HG03196 (cell line): ENCODE measurements around the gene BCL11A.
A peak's percentile ranks its signal among the peaks of the same experiment; 100 is the strongest.

Source experiments
- ATAC-seq: cut with Tn5 transposase; IDR thresholded peaks from one replicate; pipeline ENCODE4 v1.9.1; 2021; ENCODE audit not compliant: unreplicated experiment

Gene BCL11A

GRCh38 chr2:60548311-60548710, 5.1 kb downstream of the BCL11A start:
- no peak for ATAC-seq

- ATAC-seq: no peak
These were observed 5.6 kb downstream of the BCL11A start for GRCh38 chr2:60547841-60548240.

GRCh38 chr2:60546756-60547420, 6.6 kb downstream of the BCL11A start:
- no peak for ATAC-seq

GRCh38 chr2:60544954-60545560, 8.4 kb downstream of the BCL11A start:
- no peak for ATAC-seq

GRCh38 chr2:60544062-60544461, 9.4 kb downstream of the BCL11A start:
- no peak for ATAC-seq

DNA sequence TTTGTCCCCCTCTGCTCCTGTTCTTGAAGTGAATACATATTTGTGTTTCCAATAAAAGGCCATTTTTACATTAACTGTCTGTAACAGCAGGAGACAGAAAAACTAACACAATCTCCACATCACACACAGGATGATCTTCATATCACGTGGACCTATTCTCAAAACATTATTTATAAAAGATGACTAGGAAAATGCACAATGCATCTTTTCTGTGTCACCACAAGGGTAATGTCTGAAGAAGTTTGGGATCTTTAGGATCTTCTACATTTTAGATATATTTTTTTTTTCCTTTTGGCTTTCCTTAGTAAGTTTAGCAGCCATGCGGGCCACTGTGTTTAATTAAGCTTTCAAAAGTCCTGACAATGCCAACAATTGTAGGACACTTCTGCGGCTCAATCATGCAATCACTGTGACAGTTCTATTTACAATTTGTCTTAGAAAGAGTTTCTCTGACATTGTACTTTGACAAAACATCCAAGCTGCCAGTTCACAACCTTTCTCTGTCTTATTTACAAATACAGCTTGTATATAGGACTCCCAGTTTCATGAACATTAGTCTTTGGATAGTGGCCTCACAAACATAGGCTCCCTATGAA, 12.3 kb downstream of the BCL11A start:
- ATAC-seq: no peak

- ATAC-seq: no peak
These were observed 13.4 kb downstream of the BCL11A start for GRCh38 chr2:60540074-60540473.

- no peak for ATAC-seq
These were observed 14.3 kb downstream of the BCL11A start for GRCh38 chr2:60539140-60539539.

DNA sequence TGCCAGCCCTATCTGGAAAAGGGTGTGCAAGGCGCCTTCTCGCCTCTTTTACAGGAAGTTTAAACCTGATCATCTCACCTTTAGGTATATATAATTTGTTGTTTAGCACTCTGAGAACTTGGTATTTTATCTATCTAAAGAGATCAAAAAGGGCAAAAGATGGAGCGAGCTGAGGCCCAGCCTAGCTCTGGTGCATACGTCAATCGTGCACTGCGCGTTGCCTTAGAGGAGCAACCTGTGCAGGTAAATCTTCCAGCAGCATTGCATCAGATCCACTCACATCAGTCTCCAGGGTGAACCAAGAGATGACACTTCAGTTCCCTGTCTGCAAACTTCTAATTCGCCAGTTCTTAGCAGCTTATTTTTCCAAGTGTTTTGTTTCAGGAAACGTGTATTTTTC, 15.4 kb downstream of the BCL11A start:
- no peak for ATAC-seq

DNA sequence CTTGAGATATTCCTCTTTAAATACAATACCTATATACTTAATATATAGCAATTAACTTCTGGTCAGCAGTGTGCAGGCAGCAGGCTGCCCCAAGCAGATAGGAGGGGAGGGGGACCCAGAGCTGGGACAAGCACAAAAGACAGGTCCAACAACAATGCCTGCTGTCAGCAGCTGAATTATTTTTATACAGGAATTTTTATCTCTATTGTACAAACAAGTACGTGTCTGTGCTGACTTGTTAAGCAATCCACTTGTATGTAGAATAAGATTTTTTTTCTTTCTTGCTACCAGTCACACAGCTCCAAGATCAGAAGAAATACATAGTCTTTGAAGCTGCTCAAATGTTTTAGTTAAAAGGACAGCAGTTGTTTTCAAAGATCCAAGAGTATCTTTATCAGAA, 16.7 kb downstream of the BCL11A start:
- no peak for ATAC-seq

GRCh38 chr2:60535685-60536312, 17.7 kb downstream of the BCL11A start:
- ATAC-seq: peak; percentile 68

- ATAC-seq: no peak
These were observed 18.4 kb downstream of the BCL11A start for GRCh38 chr2:60534892-60535684.

DNA sequence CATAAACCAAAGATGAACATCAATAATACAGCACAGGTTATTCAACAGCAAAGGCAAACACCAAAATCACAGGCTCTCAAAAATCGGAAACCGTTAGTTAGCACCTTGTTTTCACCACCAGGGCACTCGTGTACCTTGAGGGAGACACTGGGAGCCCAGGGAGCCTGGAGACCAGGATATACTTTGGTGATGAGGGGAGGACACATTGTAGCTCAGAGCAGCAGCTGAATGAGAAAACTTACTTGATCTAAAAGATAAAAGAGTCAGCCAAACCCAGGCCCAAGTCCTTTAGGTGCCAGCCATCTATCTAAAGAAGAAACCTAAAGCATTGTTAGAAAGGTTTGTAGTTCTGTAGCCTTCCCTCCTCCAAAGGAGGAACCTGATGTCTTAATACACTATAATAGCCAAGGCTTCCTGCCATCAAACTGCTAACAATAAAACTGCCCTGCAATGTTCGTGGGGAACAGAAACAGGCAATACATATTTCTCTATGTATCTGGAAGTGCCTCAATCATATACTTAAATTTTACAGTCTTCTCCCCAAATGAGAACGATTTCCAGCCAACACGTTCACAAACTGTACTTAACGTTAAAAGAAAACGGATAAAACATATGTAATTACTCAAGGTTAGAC, 19.3 kb downstream of the BCL11A start:
- no peak for ATAC-seq

- ATAC-seq: no peak
These were observed 20.1 kb downstream of the BCL11A start for GRCh38 chr2:60533101-60534051.

DNA sequence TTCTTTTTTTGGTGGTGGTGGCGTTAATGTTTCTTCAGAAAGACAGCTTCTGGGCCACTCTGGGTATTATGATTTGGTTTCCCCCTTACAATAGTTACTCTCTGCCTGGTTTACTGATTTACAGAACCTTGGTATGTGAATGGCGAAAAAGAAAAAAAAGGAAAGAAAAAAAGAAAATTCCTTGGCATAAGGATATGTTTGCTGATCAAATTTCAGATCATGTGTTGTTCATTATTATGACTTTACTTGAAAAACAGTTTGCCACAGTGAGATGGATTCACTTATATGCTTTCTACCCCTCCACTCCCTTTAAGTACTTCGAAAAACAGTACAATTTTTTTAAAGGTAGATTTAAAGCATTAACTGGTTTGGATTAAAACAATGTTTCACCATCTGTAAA, 21.0 kb downstream of the BCL11A start:
- no peak for ATAC-seq

DNA sequence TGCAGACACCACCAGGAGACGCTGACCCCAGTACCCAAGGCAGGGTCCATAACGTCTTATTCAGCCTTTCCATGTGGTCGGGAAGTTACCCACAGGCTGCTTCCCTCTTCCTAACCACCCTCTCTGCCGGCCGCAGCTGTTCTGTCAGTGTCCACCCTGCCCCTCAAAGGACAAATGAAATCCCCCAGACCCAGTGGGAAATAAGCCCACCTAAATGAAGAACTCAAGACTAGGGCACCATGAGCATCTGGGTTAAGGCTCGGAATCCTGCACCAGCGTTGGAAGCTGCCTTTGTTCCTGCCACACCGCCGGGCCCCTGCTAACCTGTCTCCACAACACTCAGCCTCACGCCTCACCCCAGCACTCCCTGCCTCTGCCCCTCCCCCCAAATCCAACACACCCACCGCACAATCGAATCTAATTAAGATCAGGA, 21.7 kb downstream of the BCL11A start:
- no peak for ATAC-seq

DNA sequence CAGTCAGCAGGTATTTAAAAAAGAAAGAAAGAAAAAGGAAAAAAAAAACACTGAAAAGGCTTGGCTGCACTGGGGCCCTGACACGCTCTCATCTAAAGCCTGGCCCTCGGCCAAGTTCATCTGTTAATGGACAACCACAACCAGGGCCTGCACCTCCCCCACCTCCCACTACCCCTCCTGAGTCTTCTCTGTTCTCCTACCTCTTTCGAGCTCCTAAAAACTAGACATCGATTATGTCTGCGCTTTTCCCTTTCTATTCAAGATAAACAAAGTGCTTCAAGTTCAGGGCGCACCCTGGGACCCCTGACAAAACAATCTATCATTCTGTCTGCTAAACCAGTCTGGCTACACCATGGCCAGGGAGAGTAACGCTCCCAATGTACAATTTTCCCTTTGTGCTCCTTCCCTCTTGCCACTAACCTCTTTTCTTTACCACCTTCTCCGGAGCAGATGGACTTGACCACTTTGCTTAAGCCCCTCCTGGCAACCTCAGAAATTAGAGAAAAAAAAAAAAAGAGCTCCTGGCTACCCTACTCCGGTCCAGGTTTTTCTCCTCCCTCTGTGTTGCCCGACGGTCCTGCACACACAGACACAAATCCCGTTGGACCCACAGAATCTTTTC, 22.7 kb downstream of the BCL11A start:
- peak; percentile 72 for ATAC-seq

DNA sequence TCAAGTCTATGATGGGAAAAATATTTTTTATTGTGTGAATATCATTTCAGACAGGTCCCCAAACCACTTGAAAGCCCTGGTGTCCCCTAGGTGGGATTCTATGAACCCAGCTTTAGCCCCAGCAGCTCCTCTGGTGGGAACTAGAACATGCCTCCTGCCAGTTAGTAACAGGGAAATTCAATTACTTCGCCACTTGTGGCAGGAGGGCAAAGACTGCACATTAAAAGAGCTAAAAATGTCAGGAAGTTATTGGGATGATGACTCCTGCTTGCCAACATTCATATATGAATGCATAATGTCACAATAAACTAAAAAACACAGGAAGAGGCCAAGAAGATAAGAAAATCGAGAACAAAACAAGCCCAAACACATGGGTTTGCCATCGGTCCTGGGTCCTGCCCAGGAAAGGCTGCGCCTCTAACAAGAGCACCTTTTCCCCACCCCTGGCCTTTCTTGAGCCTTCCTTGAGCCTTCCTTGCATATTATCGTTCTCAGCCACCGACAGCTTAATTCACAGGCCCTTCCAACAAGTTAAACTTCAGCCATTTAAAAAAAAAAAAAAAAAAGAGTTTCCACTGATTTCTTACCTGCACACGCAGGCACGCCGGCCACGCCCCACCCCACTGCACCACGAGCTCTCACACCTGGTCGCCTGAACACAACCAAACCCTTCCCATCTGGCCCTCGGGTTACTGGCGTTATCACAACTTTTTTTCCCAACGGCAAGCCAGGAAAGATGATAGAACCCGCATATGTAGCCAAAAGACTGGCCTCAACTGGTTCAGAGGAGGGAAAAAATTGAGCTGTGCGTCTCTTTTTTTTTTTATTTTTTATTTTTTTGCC, 23.4 kb downstream of the BCL11A start:
- no peak for ATAC-seq
